GM18519 (cell line): ENCODE results near the gene HADHA.

Source experiments
- ATAC-seq: cut with Tn5 transposase; IDR thresholded peaks from one replicate; pipeline ENCODE4 v1.9.1; 2021; ENCODE audit warnings: mild to moderate bottlenecking, moderate library complexity; ENCODE audit not compliant: unreplicated experiment, low FRiP score

HADHA gene

GRCh38 chr2:26195040-26195984 lies 49.1 kb downstream of the HADHA start:
- no peak for ATAC-seq

- no peak for ATAC-seq
These were observed 50.7 kb downstream of the HADHA start for GRCh38 chr2:26193578-26194231.

DNA sequence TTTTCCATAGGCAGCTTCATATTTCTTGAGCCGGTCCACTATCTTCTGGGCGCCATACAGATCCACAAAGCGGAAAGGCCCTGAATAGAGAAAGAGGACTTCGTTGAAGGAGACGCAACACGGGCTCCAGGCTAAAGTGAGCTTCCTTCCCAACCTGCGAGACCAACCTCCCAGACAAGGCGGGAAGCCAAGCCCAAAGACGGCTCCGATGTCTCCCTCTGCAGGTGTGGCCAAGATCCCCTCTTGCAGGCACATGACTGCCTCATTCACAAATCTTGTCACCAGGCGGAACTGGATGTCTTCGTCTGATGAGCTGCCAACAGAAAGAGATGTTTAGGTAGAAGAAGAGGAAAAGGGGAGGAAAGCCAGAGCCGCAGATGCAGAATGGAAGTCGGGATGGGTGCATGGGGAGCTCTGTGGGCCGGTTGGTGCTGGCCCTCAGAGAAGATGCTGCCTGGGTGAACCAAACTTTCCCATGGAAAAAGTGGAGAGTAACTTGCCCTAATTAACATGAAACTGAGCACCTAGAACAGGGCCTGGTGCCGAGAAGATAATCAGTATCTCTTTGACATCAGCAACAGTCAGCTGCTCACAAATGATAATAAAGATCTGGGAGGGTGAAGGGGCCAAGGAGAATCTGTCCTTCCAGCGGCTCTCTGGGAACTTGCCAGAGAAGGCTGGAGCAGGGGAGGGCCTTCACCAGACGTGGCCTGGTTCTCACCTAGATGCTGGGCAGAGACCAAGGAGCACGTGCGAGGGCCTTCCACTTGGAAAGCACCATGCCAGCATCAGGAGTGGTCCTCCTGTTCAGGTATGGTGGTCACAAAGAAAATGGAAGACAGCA lies 52.9 kb downstream of the HADHA start:
- ATAC-seq = no peak

DNA sequence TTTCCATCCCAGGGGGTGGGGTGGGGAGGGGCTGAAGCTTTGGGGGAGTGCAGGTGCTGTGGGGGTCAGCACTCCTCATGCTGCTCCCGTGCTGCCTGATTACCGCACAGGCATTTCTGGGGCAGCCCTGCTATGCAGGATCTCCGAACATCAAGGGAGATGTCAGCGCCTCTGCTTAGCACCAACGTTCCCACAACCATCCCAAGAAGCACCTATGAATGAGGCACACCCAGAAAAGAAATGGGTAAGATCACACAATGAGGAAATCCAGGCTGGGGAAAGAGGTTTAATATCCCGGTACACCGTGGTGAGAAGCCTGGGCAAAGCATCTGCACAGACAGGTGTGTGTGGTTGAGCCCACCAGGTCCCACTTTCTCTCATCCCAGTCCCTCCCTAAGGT lies 54.1 kb downstream of the HADHA start:
- ATAC-seq = no peak

DNA sequence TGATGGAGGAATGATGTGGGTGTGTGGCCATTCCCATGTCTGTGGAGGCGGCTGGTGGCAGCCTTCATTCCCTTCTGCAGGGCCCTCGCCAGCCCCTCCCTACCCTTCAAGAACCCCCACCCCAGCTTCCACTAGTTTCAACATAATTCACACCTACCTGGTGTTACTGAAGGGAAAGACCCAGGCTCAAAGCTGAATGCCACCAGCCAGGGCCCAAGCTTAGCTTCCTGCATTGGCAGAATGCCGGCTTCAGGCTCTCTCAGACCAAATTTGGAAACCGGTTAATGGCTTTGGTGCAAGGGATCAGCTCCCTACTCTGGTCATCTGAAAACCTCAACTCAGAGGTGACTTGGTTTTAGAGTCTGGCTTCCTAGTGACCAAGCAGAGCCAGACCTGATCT lies 54.7 kb downstream of the HADHA start:
- no peak for ATAC-seq

GRCh38 chr2:26189123-26189522 lies 55.3 kb downstream of the HADHA start:
- ATAC-seq = no peak

GRCh38 chr2:26187537-26188104 lies 56.8 kb downstream of the HADHA start:
- no peak for ATAC-seq

DNA sequence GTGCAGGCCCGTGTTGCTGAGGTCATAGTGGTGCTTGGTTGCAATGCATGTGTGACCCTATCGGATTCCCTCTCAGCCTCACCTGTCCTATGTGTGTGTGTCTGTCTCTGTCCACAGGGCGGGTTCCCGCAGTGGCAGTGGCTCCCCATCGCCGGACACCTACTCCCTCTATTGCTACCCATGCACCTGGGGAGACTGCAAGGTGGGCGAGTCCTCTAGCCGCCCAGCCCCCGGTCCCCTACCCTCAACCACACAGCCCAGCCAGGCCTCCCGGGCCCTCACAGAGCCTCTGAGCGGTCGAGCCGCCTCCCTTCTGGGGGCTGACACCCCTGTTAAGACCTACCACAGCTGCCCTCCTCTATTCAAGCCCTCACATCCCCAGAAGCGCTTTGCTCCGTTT lies 57.3 kb downstream of the HADHA start:
- no peak for ATAC-seq

GRCh38 chr2:26185954-26186770 lies 58.3 kb downstream of the HADHA start:
- no peak for ATAC-seq

DNA sequence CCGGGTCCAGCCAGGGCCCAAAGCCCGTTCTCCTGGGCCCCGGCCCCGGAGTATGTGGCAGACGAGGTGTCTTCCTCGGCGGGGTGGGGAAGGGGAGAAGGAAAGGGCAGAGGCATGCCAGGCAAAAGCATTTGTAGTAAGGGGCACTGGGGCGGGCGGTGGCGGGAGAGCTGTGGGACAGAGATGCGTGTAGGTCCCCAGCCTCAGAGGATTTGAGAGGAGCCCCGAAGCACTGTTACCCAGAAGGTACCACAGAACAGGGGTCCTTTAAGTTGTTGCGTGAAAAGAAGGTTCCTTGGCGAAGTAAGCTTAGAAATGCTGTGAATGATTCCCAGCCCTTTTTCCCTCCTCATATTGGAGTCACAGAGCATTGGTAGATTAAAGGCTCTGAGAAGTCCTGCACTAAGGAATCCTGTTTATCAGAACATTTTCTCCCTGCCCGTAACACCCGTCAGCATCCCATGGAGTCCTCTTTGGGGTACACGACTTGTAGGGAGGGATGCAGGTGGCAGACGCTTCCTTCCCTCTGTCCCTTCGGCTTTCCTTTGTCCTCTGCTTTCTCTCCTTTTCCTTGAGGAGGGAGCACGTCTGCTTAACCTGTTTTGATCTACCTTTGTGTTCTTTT lies 59.0 kb downstream of the HADHA start:
- no peak for ATAC-seq

- ATAC-seq = peak; percentile 76
These were observed 59.7 kb downstream of the HADHA start for GRCh38 chr2:26184555-26185303.

- no peak for ATAC-seq
These were observed 60.3 kb downstream of the HADHA start for GRCh38 chr2:26184121-26184520.

GRCh38 chr2:26182887-26183630 lies 61.4 kb downstream of the HADHA start:
- no peak for ATAC-seq

DNA sequence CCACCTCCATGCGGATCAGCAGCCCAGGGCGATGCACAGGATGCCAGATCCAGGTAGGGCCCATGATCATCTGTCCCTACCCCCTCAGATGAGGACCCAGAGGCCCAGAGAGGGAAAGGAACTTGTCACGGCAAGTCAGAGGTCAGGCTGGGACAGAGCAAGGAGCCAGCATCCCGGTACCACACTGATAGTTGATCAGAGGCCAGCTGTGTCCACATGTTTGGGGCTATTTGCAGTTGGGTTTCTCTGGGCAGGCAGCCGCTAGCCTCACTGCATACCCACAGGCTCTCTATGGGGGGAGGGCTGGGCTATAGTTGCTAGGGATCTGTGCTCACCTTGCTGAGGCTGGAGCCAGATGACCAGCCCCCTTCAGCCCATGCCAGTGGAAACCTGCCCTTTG lies 62.0 kb downstream of the HADHA start:
- no peak for ATAC-seq

DNA sequence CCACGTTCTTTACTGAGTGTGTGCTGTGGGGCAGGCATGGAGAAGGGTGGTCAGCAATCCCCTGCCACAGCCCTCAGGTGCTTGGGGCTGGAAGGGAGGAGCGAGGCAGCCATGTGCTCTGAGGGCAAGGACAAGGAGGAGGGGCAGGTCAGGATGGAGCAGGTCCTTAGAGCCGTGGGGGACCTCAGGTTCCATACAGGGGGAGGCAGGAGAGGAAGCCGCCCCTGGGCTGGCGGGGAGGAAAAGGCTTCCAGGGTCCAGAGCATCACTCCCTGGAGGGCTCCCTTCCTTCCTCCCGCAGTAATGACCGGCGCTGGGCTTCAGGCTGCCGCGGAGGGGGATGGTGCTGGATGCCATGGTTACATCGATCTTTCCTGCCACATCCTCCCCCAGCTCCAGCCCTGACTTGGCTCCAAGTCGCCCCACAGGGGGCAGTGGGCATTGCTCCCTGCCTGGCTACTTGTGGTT lies 65.0 kb downstream of the HADHA start:
- no peak for ATAC-seq

- no peak for ATAC-seq
These were observed 65.5 kb downstream of the HADHA start for GRCh38 chr2:26178746-26179436.

- ATAC-seq = no peak
These were observed 66.2 kb downstream of the HADHA start for GRCh38 chr2:26178246-26178645.
